ENCODE data around the gene TTLL6.
"Not testable (repeated sequence)": the region's sequence is repeated elsewhere in the genome, so short reads cannot be mapped to it uniquely, and the experiment has no call there.

The TTLL6 gene

GRCh38 chr17:48804936-48805411 is 12.1 kb downstream of the TTLL6 start:
- Histone ChIP-seq H2BK120ac (ENCODE audit: low read depth, low read length) (no peak overlapping the region), H3K36me3 (replicated peaks in 1 of 2; ENCODE audit: control insufficient read depth in 2 of 2, insufficient read depth in 2 of 2, low read length in 2 of 2) (no peaks in the 10 kb centered on the region), H4K91ac (ENCODE audit: low read depth, low read length, poor library complexity) (no peak overlapping the region), H4K8ac (ENCODE audit: low read depth, low read length) (no peak overlapping the region), H3K18ac (ENCODE audit: low read length) (no peak overlapping the region), H2BK15ac (ENCODE audit: low read length) (no peak overlapping the region), H3K4me1 (ENCODE audit: control insufficient read depth in 2 of 2, insufficient read depth in 1 of 2, low read depth in 1 of 2, low read length in 2 of 2) (no peaks in the 10 kb centered on the region), H3K14ac (ENCODE audit: low read length) (no peak overlapping the region), H2BK5ac (ENCODE audit: low read length) (no peak overlapping the region), H2AK5ac (ENCODE audit: low read depth, low read length) (no peak overlapping the region), H3K23ac (ENCODE audit: low read depth, low read length, poor library complexity) (no peak overlapping the region), H2AFZ (ENCODE audit: low read length) (no peak overlapping the region), H3K79me1 (ENCODE audit: low read depth, low read length) (no peaks in the 10 kb centered on the region), H3K4me3 (ENCODE audit: low read length in 2 of 2) (no peak overlapping the region), H3K9me3 (replicated peaks in 1 of 2; ENCODE audit: control insufficient read depth in 2 of 2, insufficient read depth in 1 of 2, low read depth in 1 of 2, low read length in 2 of 2) (peaks cover 0 to 2% of the 10 kb centered on the region in 2 donors), H3K27ac (replicated peaks; ENCODE audit: low read length) (no peak overlapping the region), H3K27me3 (ENCODE audit: control insufficient read depth in 3 of 3, insufficient read depth in 3 of 3, low read depth in 1 of 3, low read length in 3 of 3) (peaks cover 0 to 44% (median 0%) of the 10 kb centered on the region in 3 experiments), H3K4ac (ENCODE audit: low read length) (no peak overlapping the region), H3K4me2 (ENCODE audit: insufficient read depth, low read length, poor library complexity, severe bottlenecking) (no peak overlapping the region), H3K9ac (ENCODE audit: low read depth, low read length, poor library complexity) (no peak overlapping the region), H2BK12ac (ENCODE audit: low read length) (no peak overlapping the region)
- no CpG with 5 or more reads among the region's 9 CpGs for WGBS, 2 donors (ENCODE audit: extremely low coverage in 2 of 2, insufficient read length in 2 of 2, insufficient replicate concordance in 1 of 2)
- DNase-seq (ENCODE audit: low spot score): peak; percentile 75

GRCh38 chr17:48800626-48801217 is 16.3 kb downstream of the TTLL6 start:
- peaks cover 0 to 4% of the 10 kb centered on the region in 2 donors for H3K4me1 ChIP-seq (ENCODE audit: control insufficient read depth in 2 of 2, insufficient read depth in 1 of 2, low read depth in 1 of 2, low read length in 2 of 2)
- H3K79me1 ChIP-seq (ENCODE audit: low read depth, low read length): no peaks in the 10 kb centered on the region
- no peaks in the 10 kb centered on the region for H3K36me3 ChIP-seq (replicated peaks in 1 of 2; ENCODE audit: control insufficient read depth in 2 of 2, insufficient read depth in 2 of 2, low read length in 2 of 2)
- no peak overlapping the region for H3K14ac ChIP-seq (ENCODE audit: low read length)
- H3K18ac ChIP-seq (ENCODE audit: low read length): no peak overlapping the region
- no peak overlapping the region for H3K4ac ChIP-seq (ENCODE audit: low read length)
- no peak overlapping the region for H2BK5ac ChIP-seq (ENCODE audit: low read length)
- H2BK15ac ChIP-seq (ENCODE audit: low read length): no peak overlapping the region
- WGBS, 2 donors (ENCODE audit: extremely low coverage in 2 of 2, insufficient read length in 2 of 2, insufficient replicate concordance in 1 of 2): no CpG with 5 or more reads among the region's 5 CpGs
- H3K9ac ChIP-seq (ENCODE audit: low read depth, low read length, poor library complexity): no peak overlapping the region
- no peak overlapping the region for H4K8ac ChIP-seq (ENCODE audit: low read depth, low read length)
- peaks cover 0 to 53% (median 0%) of the 10 kb centered on the region in 3 experiments for H3K27me3 ChIP-seq (ENCODE audit: control insufficient read depth in 3 of 3, insufficient read depth in 3 of 3, low read depth in 1 of 3, low read length in 3 of 3)
- no peak overlapping the region for H2BK120ac ChIP-seq (ENCODE audit: low read depth, low read length)
- DNase-seq (ENCODE audit: low spot score): no peak
- H3K27ac ChIP-seq (replicated peaks; ENCODE audit: low read length): no peak overlapping the region
- no peak overlapping the region for H2BK12ac ChIP-seq (ENCODE audit: low read length)
- H3K4me2 ChIP-seq (ENCODE audit: insufficient read depth, low read length, poor library complexity, severe bottlenecking): no peak overlapping the region
- H3K4me3 ChIP-seq (ENCODE audit: low read length in 2 of 2): no peak overlapping the region
- no peak overlapping the region for H2AK5ac ChIP-seq (ENCODE audit: low read depth, low read length)
- H3K9me3 ChIP-seq (replicated peaks in 1 of 2; ENCODE audit: control insufficient read depth in 2 of 2, insufficient read depth in 1 of 2, low read depth in 1 of 2, low read length in 2 of 2): peaks cover 0 to 2% of the 10 kb centered on the region in 2 donors
- H3K23ac ChIP-seq (ENCODE audit: low read depth, low read length, poor library complexity): no peak overlapping the region
- no peak overlapping the region for H4K91ac ChIP-seq (ENCODE audit: low read depth, low read length, poor library complexity)
- H2AFZ ChIP-seq (ENCODE audit: low read length): no peak overlapping the region

- no peak overlapping the region for H2AFZ ChIP-seq (ENCODE audit: low read length)
- no peak overlapping the region for H2BK12ac ChIP-seq (ENCODE audit: low read length)
- peaks cover 0 to 53% (median 0%) of the 10 kb centered on the region in 3 experiments for H3K27me3 ChIP-seq (ENCODE audit: control insufficient read depth in 3 of 3, insufficient read depth in 3 of 3, low read depth in 1 of 3, low read length in 3 of 3)
- no peak overlapping the region for H3K9ac ChIP-seq (ENCODE audit: low read depth, low read length, poor library complexity)
- H2AK5ac ChIP-seq (ENCODE audit: low read depth, low read length): no peak overlapping the region
- H3K27ac ChIP-seq (replicated peaks; ENCODE audit: low read length): no peak overlapping the region
- no peak overlapping the region for H2BK15ac ChIP-seq (ENCODE audit: low read length)
- no peak overlapping the region for H2BK5ac ChIP-seq (ENCODE audit: low read length)
- H3K4me2 ChIP-seq (ENCODE audit: insufficient read depth, low read length, poor library complexity, severe bottlenecking): no peak overlapping the region
- H4K8ac ChIP-seq (ENCODE audit: low read depth, low read length): no peak overlapping the region
- no peak overlapping the region for H3K23ac ChIP-seq (ENCODE audit: low read depth, low read length, poor library complexity)
- no peak overlapping the region for H2BK120ac ChIP-seq (ENCODE audit: low read depth, low read length)
- H3K36me3 ChIP-seq (replicated peaks in 1 of 2; ENCODE audit: control insufficient read depth in 2 of 2, insufficient read depth in 2 of 2, low read length in 2 of 2): no peaks in the 10 kb centered on the region
- peaks cover 0 to 2% of the 10 kb centered on the region in 2 donors for H3K9me3 ChIP-seq (replicated peaks in 1 of 2; ENCODE audit: control insufficient read depth in 2 of 2, insufficient read depth in 1 of 2, low read depth in 1 of 2, low read length in 2 of 2)
- no peak overlapping the region for H3K4ac ChIP-seq (ENCODE audit: low read length)
- no peak for DNase-seq (ENCODE audit: low spot score)
- no peak overlapping the region for H3K4me3 ChIP-seq (ENCODE audit: low read length in 2 of 2)
- peaks cover 0 to 9% of the 10 kb centered on the region in 2 donors for H3K4me1 ChIP-seq (ENCODE audit: control insufficient read depth in 2 of 2, insufficient read depth in 1 of 2, low read depth in 1 of 2, low read length in 2 of 2)
- no CpG with 5 or more reads among the region's 11 CpGs for WGBS, 2 donors (ENCODE audit: extremely low coverage in 2 of 2, insufficient read length in 2 of 2, insufficient replicate concordance in 1 of 2)
- no peak overlapping the region for H4K91ac ChIP-seq (ENCODE audit: low read depth, low read length, poor library complexity)
- H3K18ac ChIP-seq (ENCODE audit: low read length): no peak overlapping the region
- no peak overlapping the region for H3K14ac ChIP-seq (ENCODE audit: low read length)
- H3K79me1 ChIP-seq (ENCODE audit: low read depth, low read length): no peaks in the 10 kb centered on the region
Observed at GRCh38 chr17:48799069-48799723, 17.8 kb downstream of the TTLL6 start.

DNA sequence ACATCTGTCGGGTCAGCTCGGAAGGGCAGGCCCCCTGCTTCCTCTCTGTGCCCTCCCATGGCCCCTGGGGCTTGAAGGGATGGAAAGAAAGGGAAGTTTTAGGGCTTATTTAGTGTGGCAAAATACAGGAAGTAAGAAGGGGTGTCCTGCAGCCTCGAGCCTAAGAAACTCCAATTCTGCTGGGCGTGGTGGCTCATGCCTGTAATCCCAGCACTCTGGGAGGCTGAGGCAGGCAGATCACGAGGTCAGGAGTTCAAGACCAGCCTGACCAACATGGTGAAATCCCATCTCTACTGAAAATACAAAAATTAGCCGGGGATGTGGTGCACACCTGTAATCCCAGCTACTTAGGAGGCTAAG is 20.9 kb downstream of the TTLL6 start:
- not testable (repeated sequence) for DNase-seq (ENCODE audit: low spot score); H3K27ac ChIP-seq (replicated peaks; ENCODE audit: low read length); H3K23ac ChIP-seq (ENCODE audit: low read depth, low read length, poor library complexity); H3K79me1 ChIP-seq (ENCODE audit: low read depth, low read length); H2BK120ac ChIP-seq (ENCODE audit: low read depth, low read length); H2BK15ac ChIP-seq (ENCODE audit: low read length); H4K91ac ChIP-seq (ENCODE audit: low read depth, low read length, poor library complexity); H3K36me3 ChIP-seq (replicated peaks in 1 of 2; ENCODE audit: control insufficient read depth in 2 of 2, insufficient read depth in 2 of 2, low read length in 2 of 2); H3K4ac ChIP-seq (ENCODE audit: low read length); H3K14ac ChIP-seq (ENCODE audit: low read length); H3K9me3 ChIP-seq (replicated peaks in 1 of 2; ENCODE audit: control insufficient read depth in 2 of 2, insufficient read depth in 1 of 2, low read depth in 1 of 2, low read length in 2 of 2); H2AFZ ChIP-seq (ENCODE audit: low read length); H2BK5ac ChIP-seq (ENCODE audit: low read length); H3K4me2 ChIP-seq (ENCODE audit: insufficient read depth, low read length, poor library complexity, severe bottlenecking); H2BK12ac ChIP-seq (ENCODE audit: low read length); H3K18ac ChIP-seq (ENCODE audit: low read length); H4K8ac ChIP-seq (ENCODE audit: low read depth, low read length); H3K4me3 ChIP-seq (ENCODE audit: low read length in 2 of 2); H2AK5ac ChIP-seq (ENCODE audit: low read depth, low read length); H3K9ac ChIP-seq (ENCODE audit: low read depth, low read length, poor library complexity)
- peaks cover 2 to 17% of the 10 kb centered on the region in 2 donors for H3K4me1 ChIP-seq (ENCODE audit: control insufficient read depth in 2 of 2, insufficient read depth in 1 of 2, low read depth in 1 of 2, low read length in 2 of 2)
- no CpG with 5 or more reads among the region's 6 CpGs for WGBS, 2 donors (ENCODE audit: extremely low coverage in 2 of 2, insufficient read length in 2 of 2, insufficient replicate concordance in 1 of 2)
- peaks cover 0 to 54% (median 0%) of the 10 kb centered on the region in 3 experiments for H3K27me3 ChIP-seq (ENCODE audit: control insufficient read depth in 3 of 3, insufficient read depth in 3 of 3, low read depth in 1 of 3, low read length in 3 of 3)
